MCF 10A (cell line): ENCODE measurements around the gene PSPH. TPM values are rescaled to one million over a fixed set of nuclear protein-coding genes. Genes with fewer than 3 reads are reported as not detected.

ENCODE experiments used
- BruUV-seq: library from RNA; stranded (reverse); fragments of 400-500 nt; replicated peaks from 2 replicates; lab custom pipeline; 2021; lab: Mats Ljungman, UMichigan
- CTCF ChIA-PET: fragments of 300-600 bp; sonication (Branson Sonifier 250); formaldehyde crosslinking; extraction: SDS; loops from one replicate; lab custom pipeline; 2021; ENCODE audit warnings: antibody characterized with exemption, inconsistent platforms; lab: Yijun Ruan, JAX
- POLR2A ChIA-PET: fragments of 300-600, 350-650 bp; sonication (Branson Sonifier 250); formaldehyde crosslinking; extraction: SDS; loops from one replicate; lab custom pipeline; 2020; ENCODE audit warnings: antibody characterized with exemption, inconsistent platforms; lab: Yijun Ruan, JAX
- DNase-seq: peaks from one replicate; pipeline ENCODE4 v3.0.0-alpha.2; 2018; ENCODE audit not compliant: unreplicated experiment
- H3K27ac Mint-ChIP-seq: one replicate; pipeline ENCODE4 v1.8.0; 2022; ENCODE audit warnings: mild to moderate bottlenecking, low read depth, mixed read lengths; ENCODE audit not compliant: unreplicated experiment
- H3K27me3 Mint-ChIP-seq: one replicate; pipeline ENCODE4 v1.8.0; 2022; ENCODE audit warnings: mixed read lengths; ENCODE audit not compliant: insufficient read depth, unreplicated experiment
- H3K36me3 Mint-ChIP-seq: one replicate; pipeline ENCODE4 v1.8.0; 2022; ENCODE audit warnings: mild to moderate bottlenecking, moderate library complexity, mixed read lengths; ENCODE audit not compliant: insufficient read depth, unreplicated experiment
- H3K4me1 Mint-ChIP-seq: one replicate; pipeline ENCODE4 v1.8.0; 2022; ENCODE audit warnings: mixed read lengths; ENCODE audit not compliant: insufficient read depth, unreplicated experiment
- H3K4me3 Mint-ChIP-seq: one replicate; pipeline ENCODE4 v1.8.0; 2022; ENCODE audit warnings: mild to moderate bottlenecking, moderate library complexity, mixed read lengths; ENCODE audit not compliant: unreplicated experiment
- H3K9me3 Mint-ChIP-seq: one replicate; pipeline ENCODE4 v1.8.0; 2022; ENCODE audit warnings: mixed read lengths; ENCODE audit not compliant: unreplicated experiment
- CTCF ChIP-seq: fragments of 200-600 bp; IDR thresholded peaks from one replicate; pipeline ENCODE4 v1.8.0; 2022; ENCODE audit warnings: antibody characterized with exemption, mild to moderate bottlenecking; ENCODE audit not compliant: unreplicated experiment
- intact Hi-C: fragments of 100-400 bp; cut with micrococcal nuclease; formaldehyde crosslinking; loops from 2 replicates; pipeline ENCODE4 v1.14.1; 2022
- total RNA-seq: library from RNA; stranded (reverse); gene quantifications from 2 replicates; pipeline ENCODE4 v1.2.3, GENCODE V29; 2022

The PSPH gene
- total RNA-seq, 1 experiment from 2014 or later, result 56.6 TPM

GRCh38 chr7:56007167-56007652 lies 44.0 kb downstream of the PSPH start:
- POLR2A ChIA-PET, result interaction anchor here (0.6 to 8.0 kb wide), 7 partner anchors 24 to 57 kb away, joined by 3 to 78 read pairs (median 4); partner anchors contain the start of genes CCT6A, NIPSNAP2, PSPH and SUMF2
- no peak for TF ChIP-seq CTCF
- Mint-ChIP-seq H3K36me3 (peaks cover 24% of the 10 kb centered on the region), H3K27ac (peak overlapping the region; percentile 7), H3K9me3 (no peaks in the 10 kb centered on the region), H3K27me3 (no peaks in the 10 kb centered on the region), H3K4me3 (no peak overlapping the region), H3K4me1 (peaks cover 14% of the 10 kb centered on the region)
- peak; percentile 27 for DNase-seq
- BruUV-seq, result no TSS peak
- intact Hi-C loops, result no loop called here
- CTCF ChIA-PET, result interaction anchor here (0.6 to 2.2 kb wide), 14 partner anchors 8 to 226 kb away, joined by 3 to 12 read pairs (median 5); partner anchors contain the start of genes PHKG1 and PSPH

- TF ChIP-seq CTCF, result no peak
- no TSS peak for BruUV-seq
- Mint-ChIP-seq H3K4me1 (peaks cover 8% of the 10 kb centered on the region), H3K27me3 (no peaks in the 10 kb centered on the region), H3K9me3 (no peaks in the 10 kb centered on the region), H3K36me3 (peaks cover 12% of the 10 kb centered on the region), H3K4me3 (no peak overlapping the region), H3K27ac (no peak overlapping the region)
- ChIA-PET CTCF (interaction anchor here (0.9 to 2.4 kb wide), 9 partner anchors 11 to 364 kb away, joined by 3 to 19 read pairs (median 6); partner anchors contain the start of genes CCT6A, PHKG1 and PSPH), POLR2A (interaction anchor here (0.8 to 1.1 kb wide), 2 partner anchors 45 to 59 kb away, joined by 3 to 4 read pairs; no protein-coding TSS in a partner anchor)
- intact Hi-C loops, result no loop called here
- no peak for DNase-seq
Observed at GRCh38 chr7:56003749-56004148, 47.5 kb downstream of the PSPH start.

- ChIA-PET CTCF (interaction anchor here (0.6 kb wide), 1 partner anchor 182 kb away, joined by 4 read pairs; no protein-coding TSS in a partner anchor), POLR2A (interaction anchor here (1.0 kb wide), 1 partner anchor 13 kb away, joined by 6 read pairs; no protein-coding TSS in a partner anchor)
- no peak for DNase-seq
- TF ChIP-seq CTCF, result no peak
- BruUV-seq, result no TSS peak
- Mint-ChIP-seq H3K36me3 (peaks cover 70% of the 10 kb centered on the region), H3K9me3 (no peaks in the 10 kb centered on the region), H3K27me3 (no peaks in the 10 kb centered on the region), H3K4me1 (no peaks in the 10 kb centered on the region), H3K27ac (no peak overlapping the region), H3K4me3 (no peak overlapping the region)
- intact Hi-C loops, result no loop called here
Observed at GRCh38 chr7:55996856-55997500, 54.3 kb downstream of the PSPH start.

DNA sequence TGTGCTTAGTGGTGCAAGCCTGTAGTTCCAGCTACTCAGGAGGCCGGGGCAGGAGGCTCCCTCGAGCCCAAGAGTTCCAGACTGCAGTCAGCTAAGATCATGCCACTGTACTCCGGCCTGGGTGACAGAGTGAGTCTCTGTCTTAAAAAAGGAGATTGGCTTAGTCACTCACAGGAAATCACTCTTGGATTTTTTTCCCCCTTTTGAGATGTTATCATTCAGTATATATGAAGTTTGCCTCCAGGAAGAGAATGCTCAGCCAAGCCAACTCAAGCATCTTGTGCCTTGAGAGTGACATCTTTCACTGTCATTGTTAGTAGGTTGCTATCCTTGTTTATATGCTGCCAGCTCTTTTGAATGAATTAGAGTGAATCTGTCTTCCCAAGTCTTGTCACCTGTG lies 58.9 kb downstream of the PSPH start:
- ChIA-PET CTCF (interaction anchor here (1.3 kb wide), 1 partner anchor 12 kb away, joined by 3 read pairs; no protein-coding TSS in a partner anchor), POLR2A (no interaction called here)
- no peak overlapping the region for H3K27ac Mint-ChIP-seq
- BruUV-seq, result no TSS peak
- H3K4me1 Mint-ChIP-seq, result no peaks in the 10 kb centered on the region
- H3K27me3 Mint-ChIP-seq, result no peaks in the 10 kb centered on the region
- DNase-seq, result no peak
- H3K4me3 Mint-ChIP-seq, result no peak overlapping the region
- H3K9me3 Mint-ChIP-seq, result no peaks in the 10 kb centered on the region
- intact Hi-C loops, result no loop called here
- TF ChIP-seq CTCF, result no peak
- H3K36me3 Mint-ChIP-seq, result peaks cover 86% of the 10 kb centered on the region
